ENCODE results near the gene SSNA1. TPM values are rescaled to one million over a fixed set of nuclear protein-coding genes. Genes with fewer than 3 reads are reported as not detected.

Gene SSNA1
- total RNA-seq, 2 donors from 2014 or later = 114 to 124 TPM

GRCh38 chr9:137178939-137179630 lies 9.4 kb upstream of the SSNA1 start:
- peaks cover 3% of the 10 kb centered on the region for H3K4me1 ChIP-seq (replicated peaks)
- DNase-seq (ENCODE audit: low spot score) = no peak
- no peak overlapping the region for H3K4me3 ChIP-seq
- H3K9me3 ChIP-seq = no peaks in the 10 kb centered on the region
- 90% methylated on average over 19 of the region's 19 CpGs for WGBS
- H3K36me3 ChIP-seq = peaks cover 19 to 39% of the 10 kb centered on the region in 2 donors
- no peaks in the 10 kb centered on the region for H3K27me3 ChIP-seq (replicated peaks; ENCODE audit: insufficient read depth)
- no peak overlapping the region for H3K27ac ChIP-seq
- intact Hi-C loops (cut with DNase I) = no loop called here
- no peak for TF ChIP-seq POLR2A (IDR thresholded peaks at IDR 0.05)
- TF ChIP-seq CTCF (IDR thresholded peaks at IDR 0.05) = no peak
- no peak for TF ChIP-seq POLR2AphosphoS5 (IDR thresholded peaks at IDR 0.05)

GRCh38 chr9:137179761-137180160 lies 8.7 kb upstream of the SSNA1 start:
- H3K4me3 ChIP-seq = no peak overlapping the region
- no peaks in the 10 kb centered on the region for H3K9me3 ChIP-seq
- DNase-seq (ENCODE audit: low spot score) = no peak
- H3K36me3 ChIP-seq = peaks cover 19 to 39% of the 10 kb centered on the region in 2 donors
- TF ChIP-seq POLR2A (IDR thresholded peaks at IDR 0.05) (no peak), CTCF (IDR thresholded peaks at IDR 0.05) (no peak), POLR2AphosphoS5 (IDR thresholded peaks at IDR 0.05) (no peak)
- H3K27ac ChIP-seq = no peak overlapping the region
- intact Hi-C loops (cut with DNase I) = no loop called here
- no peaks in the 10 kb centered on the region for H3K27me3 ChIP-seq (replicated peaks; ENCODE audit: insufficient read depth)
- WGBS = 93% methylated on average over 17 of the region's 17 CpGs
- H3K4me1 ChIP-seq (replicated peaks) = no peaks in the 10 kb centered on the region

- no peak for DNase-seq (ENCODE audit: low spot score)
- WGBS = 91% methylated on average over 20 of the region's 20 CpGs
- Histone ChIP-seq H3K9me3 (no peaks in the 10 kb centered on the region), H3K36me3 (peaks cover 19 to 39% of the 10 kb centered on the region in 2 donors), H3K4me1 (replicated peaks) (no peaks in the 10 kb centered on the region), H3K27me3 (replicated peaks; ENCODE audit: insufficient read depth) (no peaks in the 10 kb centered on the region), H3K27ac (no peak overlapping the region), H3K4me3 (no peak overlapping the region)
- intact Hi-C loops (cut with DNase I) = no loop called here
- TF ChIP-seq POLR2A (IDR thresholded peaks at IDR 0.05) = no peak
- no peak for TF ChIP-seq CTCF (IDR thresholded peaks at IDR 0.05)
- TF ChIP-seq POLR2AphosphoS5 (IDR thresholded peaks at IDR 0.05) = no peak
Observed at GRCh38 chr9:137180491-137180890, 8.0 kb upstream of the SSNA1 start.

GRCh38 chr9:137181680-137182079 lies 6.8 kb upstream of the SSNA1 start:
- Histone ChIP-seq H3K4me1 (replicated peaks) (peaks cover 6% of the 10 kb centered on the region), H3K4me3 (no peak overlapping the region), H3K9me3 (no peaks in the 10 kb centered on the region), H3K36me3 (peaks cover 19 to 39% of the 10 kb centered on the region in 2 donors), H3K27me3 (replicated peaks; ENCODE audit: insufficient read depth) (no peaks in the 10 kb centered on the region), H3K27ac (no peak overlapping the region)
- TF ChIP-seq POLR2A (IDR thresholded peaks at IDR 0.05) (no peak), CTCF (IDR thresholded peaks at IDR 0.05) (no peak), POLR2AphosphoS5 (IDR thresholded peaks at IDR 0.05) (no peak)
- DNase-seq (ENCODE audit: low spot score) = no peak
- intact Hi-C loops (cut with DNase I) = no loop called here
- 94% methylated on average over 22 of the region's 22 CpGs for WGBS

- intact Hi-C loops (cut with DNase I) = no loop called here
- H3K9me3 ChIP-seq = no peaks in the 10 kb centered on the region
- H3K4me3 ChIP-seq = no peak overlapping the region
- H3K27me3 ChIP-seq (replicated peaks; ENCODE audit: insufficient read depth) = no peaks in the 10 kb centered on the region
- 95% methylated on average over 13 of the region's 17 CpGs for WGBS
- no peak overlapping the region for H3K27ac ChIP-seq
- H3K4me1 ChIP-seq (replicated peaks) = peaks cover 16% of the 10 kb centered on the region
- TF ChIP-seq POLR2A (IDR thresholded peaks at IDR 0.05) = no peak
- DNase-seq (ENCODE audit: low spot score) = no peak
- H3K36me3 ChIP-seq = peaks cover 19 to 39% of the 10 kb centered on the region in 2 donors
Observed at GRCh38 chr9:137182836-137183235, 5.6 kb upstream of the SSNA1 start.
